GM18951 (cell line): ENCODE data around the gene CLDN20.
"Not testable (repeated sequence)": the region's sequence is repeated elsewhere in the genome, so short reads cannot be mapped to it uniquely, and the experiment has no call there.

Experiments used
- POLR2A ChIP-seq: IDR thresholded peaks from 4 replicates; pipeline ENCODE4 v1.6.1; 2011; ENCODE audit warnings: mild to moderate bottlenecking; ENCODE audit not compliant: insufficient read length, insufficient read depth; ENCODE audit errors: extremely low read depth
- in situ Hi-C: fragments of 300-500 bp; cut with MboI; formaldehyde crosslinking; loops from one replicate; pipeline ENCODE4 v1.12.0; 2022; ENCODE audit warnings: low sequenced_read_pairs, mixed read lengths, inconsistent platforms; ENCODE audit not compliant: unreplicated experiment

CLDN20 gene

DNA sequence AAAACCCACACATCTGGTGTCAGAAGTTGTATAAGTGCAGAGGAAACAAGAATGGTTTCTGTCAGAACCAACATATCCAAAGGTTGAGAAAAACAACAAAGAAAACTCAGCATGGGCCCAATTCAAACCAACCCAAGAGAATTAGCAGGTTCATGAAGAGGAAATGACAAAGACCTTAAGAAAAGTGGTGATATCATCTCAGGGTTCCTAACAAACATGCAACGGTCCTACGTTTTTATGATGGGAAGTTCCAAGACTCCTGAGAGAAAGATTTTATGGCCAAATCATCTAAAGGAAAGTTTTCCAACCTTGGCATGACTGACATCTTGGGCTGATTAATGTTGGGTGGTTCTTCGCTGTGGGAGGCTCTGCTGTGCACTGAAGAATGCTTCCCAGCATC, 27.5 kb downstream of the CLDN20 start:
- in situ Hi-C loops: no loop called here
- TF ChIP-seq POLR2A: no peak

DNA sequence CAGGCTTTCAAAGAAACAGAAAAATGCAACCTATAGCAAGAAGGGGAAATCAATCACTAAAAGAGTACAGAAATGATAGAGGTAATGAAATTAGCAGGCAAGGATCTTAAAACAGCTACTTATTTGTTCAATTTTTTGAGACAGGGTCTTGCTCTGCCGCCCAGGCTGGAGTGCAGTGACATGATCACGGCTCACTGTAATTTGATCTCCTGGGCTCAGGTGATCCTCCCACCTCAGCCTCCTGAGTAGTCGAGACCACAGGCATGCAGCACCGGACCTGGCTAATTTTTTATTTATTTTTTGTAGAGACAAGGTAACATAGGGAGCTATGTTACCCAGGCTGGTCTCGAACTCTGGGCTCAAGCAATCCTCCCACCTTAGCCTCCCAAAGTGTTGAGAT, 28.9 kb downstream of the CLDN20 start:
- no peak for TF ChIP-seq POLR2A
- in situ Hi-C loops: no loop called here

DNA sequence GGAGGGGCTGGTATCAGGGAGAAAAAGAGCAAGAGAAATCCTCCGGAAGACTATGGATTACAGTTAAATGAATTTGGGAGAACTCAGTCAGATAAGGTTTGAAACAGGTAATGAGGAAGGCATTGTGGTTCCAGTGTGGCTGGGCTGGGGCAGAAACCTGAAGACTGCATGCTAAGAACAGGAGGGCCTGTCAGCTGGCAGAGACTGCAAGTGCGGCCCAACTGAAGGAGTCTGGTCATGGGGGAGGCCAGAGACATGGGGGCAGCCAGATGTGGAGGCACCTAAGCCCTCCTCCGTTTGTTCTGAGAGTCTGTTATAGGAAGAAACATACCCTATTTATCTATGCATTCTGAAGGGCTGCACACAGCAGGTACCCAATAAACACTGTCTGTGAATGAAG, 33.9 kb downstream of the CLDN20 start:
- no peak for TF ChIP-seq POLR2A
- in situ Hi-C loops: no loop called here

DNA sequence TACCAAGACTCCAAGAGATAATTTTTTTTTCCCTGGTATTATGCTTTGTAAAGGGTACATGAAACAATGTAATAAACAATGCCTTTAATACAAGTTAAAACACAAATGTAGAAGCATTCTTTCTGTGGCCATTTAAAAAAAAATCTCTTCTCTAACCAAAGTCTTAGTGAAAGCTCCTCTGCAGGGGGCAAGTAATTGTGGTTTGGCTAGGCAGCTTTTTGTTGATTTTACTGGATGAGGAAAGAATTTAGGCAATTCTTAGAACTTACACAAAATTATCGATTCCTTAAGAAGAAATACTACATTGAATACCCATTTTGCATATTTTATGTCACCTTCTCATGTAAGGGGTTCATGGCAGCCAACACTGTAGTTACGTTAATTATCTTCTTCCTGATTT, 38.1 kb downstream of the CLDN20 start:
- TF ChIP-seq POLR2A: no peak
- in situ Hi-C loops: no loop called here

DNA sequence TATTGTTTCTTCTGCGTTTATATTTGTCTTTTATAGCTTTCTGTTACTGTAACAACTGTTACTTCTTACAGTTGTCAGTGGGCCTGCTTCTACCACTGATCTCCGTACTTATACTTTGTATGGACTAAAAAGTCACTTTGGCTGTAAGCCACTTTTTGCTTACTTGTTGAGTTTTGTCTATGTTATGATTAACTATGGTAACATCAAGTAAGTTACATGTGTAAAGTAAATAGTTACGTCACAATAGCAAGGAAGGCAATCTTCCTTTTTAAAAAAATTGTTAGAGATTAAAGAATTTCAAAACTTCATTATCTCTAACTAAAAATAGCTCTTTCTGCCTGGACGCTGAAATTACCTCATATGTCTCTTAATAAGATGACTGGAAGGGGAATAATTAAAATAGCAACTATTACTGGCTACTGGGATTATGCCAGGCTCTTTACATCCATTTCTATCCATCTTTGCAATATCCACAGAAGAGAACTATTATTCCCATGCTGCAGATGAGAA, 39.6 kb downstream of the CLDN20 start:
- in situ Hi-C loops: no loop called here
- TF ChIP-seq POLR2A: no peak

DNA sequence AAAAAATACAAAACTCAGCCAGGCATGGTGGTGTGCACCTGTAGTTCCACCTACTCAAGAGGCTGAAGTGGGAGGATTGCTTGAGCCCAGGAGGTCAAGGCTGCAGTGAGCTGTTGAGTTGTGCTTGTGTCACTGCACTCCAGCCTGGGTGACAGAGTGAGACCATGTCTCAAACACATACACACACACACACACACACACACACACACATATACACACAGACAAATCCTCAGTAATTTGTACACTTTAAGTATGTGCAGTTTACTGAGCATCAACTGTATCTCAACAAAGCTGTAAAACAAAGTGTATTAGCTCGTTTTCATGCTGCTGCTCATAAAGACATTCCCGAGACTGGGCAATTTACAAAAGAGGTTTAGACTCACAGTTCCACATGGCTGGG, 43.1 kb downstream of the CLDN20 start:
- in situ Hi-C loops: no loop called here

DNA sequence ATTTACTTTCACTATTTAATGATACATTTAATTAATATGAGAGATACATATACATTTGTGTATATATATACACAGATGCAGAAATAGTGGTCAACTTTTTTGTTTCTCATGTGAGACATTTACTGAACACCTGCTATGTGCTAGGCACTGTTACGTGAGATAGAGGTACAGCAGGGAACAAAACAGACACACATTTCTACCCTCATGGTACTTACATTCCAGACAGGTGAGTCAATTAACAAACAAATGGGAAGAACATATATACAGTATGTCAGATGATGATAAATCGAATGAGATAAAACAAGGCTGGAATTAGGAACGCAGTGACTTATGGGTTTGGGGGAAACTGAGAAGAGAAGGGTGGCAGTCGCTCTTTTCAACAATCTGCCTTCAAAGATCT, 45.3 kb downstream of the CLDN20 start:
- TF ChIP-seq POLR2A: no peak
- in situ Hi-C loops: no loop called here

More for the DNA sequence above, 43.1 kb downstream of the CLDN20 start:
- no peak for TF ChIP-seq POLR2A

DNA sequence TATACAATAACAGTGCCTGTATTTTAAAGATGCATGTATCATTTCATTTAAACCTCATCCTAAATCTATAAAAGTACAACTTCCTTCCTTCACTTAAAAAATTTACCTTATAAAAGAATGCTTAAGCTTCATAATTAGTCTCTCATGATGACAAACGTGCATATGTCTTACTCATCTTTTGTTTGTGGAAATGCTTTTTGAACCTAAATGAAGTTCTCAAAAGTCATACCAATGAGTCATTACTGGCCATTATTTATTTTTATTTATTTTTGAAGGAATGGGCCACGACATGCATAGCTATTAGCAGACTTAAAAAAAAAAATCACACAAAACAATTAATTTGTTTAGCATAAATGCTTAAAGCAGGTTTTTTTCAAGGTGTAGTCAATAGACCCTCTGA, 46.8 kb downstream of the CLDN20 start:
- no peak for TF ChIP-seq POLR2A
- in situ Hi-C loops: no loop called here

DNA sequence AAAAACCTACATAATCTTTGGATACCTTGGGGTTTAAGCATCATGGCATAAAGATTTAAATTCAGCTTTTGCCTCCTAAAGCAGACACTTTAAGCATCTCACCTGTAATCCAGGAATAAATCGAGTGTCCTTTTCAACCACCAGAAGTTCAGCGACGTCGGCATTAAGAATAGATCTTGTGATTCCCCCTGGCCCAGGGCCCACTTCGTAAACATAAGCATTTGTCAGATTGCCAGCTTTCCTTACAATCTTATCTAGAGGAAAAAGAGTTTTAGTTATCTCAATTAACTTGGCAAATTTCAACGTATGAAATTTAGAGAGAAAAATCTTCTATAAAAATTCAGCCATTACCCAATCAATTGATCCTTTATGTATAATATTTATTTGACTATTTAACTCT, 47.3 kb downstream of the CLDN20 start:
- in situ Hi-C loops: no loop called here
- no peak for TF ChIP-seq POLR2A

DNA sequence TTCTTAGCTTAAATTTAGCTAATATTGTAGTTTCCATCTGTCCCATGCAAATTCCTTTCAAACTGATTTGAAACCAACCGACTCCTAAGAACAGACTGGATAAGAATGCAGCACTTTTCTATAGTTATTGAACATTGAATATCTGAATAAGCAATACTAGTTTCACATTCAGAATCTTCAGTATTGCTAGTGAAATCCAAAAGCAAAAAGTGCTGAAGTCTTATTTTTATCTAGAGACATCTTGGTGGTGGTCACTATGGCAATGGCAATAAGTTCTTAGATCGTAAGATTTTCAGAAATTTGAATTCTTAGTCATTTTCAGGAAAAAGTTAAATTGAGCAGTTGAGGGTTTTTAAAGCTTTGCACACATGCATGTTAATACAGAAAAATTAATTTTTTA, 47.8 kb downstream of the CLDN20 start:
- in situ Hi-C loops: no loop called here
- no peak for TF ChIP-seq POLR2A

DNA sequence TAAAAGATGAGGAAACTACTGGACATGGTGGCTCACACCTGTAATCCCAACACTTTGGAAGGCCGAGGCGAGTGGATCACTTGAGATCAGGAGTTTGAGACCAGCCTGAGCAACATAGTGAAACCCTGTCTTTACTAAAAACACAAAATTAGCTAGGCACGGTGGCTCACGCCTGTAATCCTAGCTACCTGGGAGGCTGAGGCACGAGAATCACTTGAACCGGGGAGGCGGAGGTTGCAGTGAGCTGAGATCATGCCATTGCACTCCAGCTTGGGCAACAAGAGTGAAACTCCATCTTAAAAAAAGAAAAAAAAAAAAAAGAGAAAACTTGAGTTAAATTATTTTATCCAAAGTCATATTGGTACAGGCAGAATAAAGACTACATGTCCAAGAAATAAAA, 49.1 kb downstream of the CLDN20 start:
- in situ Hi-C loops: not testable (repeated sequence)

DNA sequence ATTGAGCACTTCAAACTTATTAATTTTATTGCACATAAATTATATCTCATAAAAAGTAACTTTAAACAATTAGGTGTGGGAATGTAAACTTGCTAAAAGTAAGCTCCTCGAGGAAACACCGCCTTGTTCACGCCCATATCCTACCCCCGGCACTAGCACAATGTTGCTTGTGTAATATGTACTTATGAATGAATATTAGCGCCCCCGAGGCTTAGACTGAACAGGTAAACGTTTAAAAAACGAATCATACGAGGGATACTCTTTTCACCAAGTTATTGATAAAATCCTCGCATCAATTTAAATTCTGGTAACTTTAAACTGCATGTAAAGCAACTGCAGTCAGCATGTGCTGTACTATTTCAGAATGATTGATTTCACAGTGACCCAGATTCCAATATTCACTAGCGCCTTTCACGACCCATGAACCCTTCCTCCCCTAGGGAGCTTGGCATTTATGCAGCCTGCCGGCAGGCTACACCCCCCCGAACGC, 49.8 kb downstream of the CLDN20 start:
- TF ChIP-seq POLR2A: no peak
- in situ Hi-C loops: no loop called here

DNA sequence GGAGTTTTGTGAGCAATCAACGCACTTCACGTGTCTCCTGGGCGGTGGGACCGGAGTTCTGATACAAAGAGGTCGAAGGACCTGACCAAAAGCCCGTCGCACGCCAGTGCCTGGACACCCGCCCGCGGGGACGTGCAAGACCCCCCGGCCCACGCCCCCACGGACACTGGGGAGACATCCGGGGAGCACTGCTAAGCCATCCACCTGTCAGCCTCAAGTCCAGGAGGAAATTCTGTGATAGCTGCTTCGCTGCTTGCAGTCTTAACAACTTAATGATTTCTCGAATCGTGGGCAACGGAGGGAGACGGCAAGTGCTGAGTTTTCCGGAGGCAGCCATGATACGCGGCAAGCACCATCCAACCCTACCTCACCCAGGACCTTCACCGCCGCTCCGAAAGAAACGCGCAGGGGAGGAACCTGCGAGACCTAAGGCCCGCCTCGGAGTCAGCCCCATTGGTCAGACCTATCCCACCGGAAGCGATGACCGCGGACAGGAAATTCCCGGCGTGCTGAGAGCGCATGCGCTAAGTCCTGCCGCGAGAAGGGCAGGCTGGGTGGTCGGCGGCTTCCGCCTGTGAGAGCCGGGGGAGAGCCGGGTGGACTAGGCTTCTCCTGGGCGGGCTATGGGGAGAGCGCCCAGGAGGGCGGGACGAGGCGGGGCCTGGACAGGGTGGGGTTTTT, 50.4 kb downstream of the CLDN20 start, which contains the start of gene TFB1M:
Gene TFB1M (minus strand): TSS at position 393 of the 681 bp plus-strand sequence. CDS start 56 bp downstream, at position 337.
- in situ Hi-C loops: no loop called here
- TF ChIP-seq POLR2A: peak; percentile 72

DNA sequence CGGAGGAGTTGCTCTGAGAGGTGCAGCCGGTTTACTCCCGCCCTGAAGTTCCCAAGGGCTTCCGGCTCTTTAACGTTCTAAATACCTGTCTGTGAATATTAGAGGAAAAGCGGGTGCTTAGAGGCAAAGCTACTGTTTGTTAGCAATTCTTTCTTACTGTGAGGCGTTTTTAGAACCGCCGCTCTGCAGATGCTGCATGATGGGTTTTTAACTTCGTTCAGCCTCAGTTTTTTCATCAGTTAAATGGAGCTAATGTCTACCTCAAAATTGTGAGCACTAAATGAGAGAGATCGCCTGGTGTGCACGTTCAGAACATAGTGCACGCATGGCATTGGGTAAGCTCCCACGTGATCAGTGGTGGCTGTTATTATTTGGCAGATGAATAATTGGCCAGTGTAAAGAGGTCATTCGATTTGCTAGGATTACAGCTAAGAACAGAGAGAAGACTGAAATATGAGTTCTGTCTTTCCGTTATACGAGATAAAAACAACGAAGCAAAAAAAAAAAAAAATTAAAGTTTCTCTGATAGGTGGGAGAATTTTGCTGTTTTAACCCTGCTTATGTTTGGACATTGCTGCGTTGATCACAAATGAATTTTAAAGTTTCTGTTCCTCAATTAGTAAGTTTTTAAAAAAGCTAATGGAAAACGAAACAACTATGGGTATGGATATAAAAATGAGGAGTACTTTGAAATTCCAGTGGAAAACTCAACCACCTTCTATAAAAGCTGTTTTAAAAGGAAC, 51.1 kb downstream of the CLDN20 start:
- in situ Hi-C loops: no loop called here
- peak; percentile 30 for TF ChIP-seq POLR2A
